HG03097 (cell line): ENCODE results near the gene DBX1.
"Not testable (repeated sequence)": the region's sequence is repeated elsewhere in the genome, so short reads cannot be mapped to it uniquely, and the experiment has no call there.

Experiments used
- ATAC-seq: cut with Tn5 transposase; IDR thresholded peaks from one replicate; pipeline ENCODE4 v1.9.1; 2021; ENCODE audit not compliant: unreplicated experiment, low FRiP score

The DBX1 gene

DNA sequence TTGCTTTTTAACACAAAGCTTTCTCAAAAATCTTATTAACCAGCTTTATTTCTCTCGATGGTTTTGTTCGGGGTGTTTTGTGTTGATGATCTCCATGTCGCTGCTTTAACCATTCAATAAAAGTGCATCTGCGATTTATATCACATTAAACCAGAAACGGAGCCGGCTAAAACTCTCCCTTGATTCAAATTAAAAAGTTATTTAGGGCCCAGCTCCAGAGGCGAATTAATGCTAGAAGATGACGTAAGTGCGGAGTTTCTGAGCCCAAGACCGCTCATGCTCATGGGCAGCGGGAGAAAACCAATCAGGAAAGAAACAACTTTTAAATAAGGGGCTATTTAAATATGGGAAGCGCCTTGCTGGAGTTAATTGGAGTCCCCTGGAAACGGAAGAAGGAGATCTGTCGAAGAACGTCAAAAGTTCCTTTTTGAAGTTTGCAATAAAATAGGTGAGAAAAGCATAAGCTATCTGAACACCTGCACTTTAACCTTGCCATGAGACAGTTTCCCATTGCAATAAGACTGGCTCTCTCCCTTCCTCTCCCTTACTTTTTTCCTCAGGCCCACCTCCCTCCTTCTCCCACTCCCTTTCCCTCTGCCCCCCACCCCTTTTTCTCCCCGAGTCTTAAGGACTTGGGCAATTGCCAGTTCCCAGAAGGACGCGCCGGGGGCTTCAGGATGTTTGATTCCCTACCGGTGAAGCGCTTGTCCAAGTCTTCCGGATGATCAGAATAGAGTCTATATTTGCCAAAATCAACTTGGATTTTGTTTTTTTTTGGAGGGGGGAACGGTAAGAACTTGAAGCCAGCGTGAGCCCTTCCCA lies 1.9 kb upstream of the DBX1 start:
- no peak for ATAC-seq

DNA sequence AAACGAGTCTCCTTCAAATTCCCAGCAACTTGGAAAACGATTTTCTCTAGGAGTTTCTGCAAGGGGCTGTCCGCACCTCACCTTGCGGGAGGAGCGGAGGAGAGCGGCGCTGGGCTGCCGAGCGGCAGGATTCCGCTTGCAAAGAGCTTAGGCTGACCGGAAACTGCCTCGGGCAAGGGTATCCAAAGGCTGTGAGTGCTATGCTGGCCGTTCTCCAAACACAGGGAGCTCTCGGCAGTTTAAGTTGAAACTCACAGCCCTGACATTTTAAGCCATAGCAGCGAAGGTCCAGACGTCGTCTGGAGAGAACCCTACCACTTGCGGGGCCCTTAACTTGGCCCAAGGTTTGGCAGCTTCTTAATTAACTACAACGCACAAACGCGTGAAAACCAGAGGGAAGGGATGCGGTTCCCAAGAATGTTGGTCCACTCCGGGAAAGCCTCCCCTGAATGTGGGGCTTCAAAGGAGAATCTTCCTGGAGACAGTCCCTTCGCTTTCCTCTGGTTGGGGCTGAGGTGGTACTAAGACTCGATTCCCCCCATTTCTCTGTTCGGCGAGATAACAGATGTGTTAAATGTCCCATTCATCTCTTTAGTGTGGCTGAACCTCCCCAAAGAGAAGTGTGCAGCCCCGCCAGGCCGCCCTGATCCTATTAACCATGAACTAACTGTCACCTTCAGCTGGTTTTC lies 1.1 kb upstream of the DBX1 start:
- no peak for ATAC-seq

DNA sequence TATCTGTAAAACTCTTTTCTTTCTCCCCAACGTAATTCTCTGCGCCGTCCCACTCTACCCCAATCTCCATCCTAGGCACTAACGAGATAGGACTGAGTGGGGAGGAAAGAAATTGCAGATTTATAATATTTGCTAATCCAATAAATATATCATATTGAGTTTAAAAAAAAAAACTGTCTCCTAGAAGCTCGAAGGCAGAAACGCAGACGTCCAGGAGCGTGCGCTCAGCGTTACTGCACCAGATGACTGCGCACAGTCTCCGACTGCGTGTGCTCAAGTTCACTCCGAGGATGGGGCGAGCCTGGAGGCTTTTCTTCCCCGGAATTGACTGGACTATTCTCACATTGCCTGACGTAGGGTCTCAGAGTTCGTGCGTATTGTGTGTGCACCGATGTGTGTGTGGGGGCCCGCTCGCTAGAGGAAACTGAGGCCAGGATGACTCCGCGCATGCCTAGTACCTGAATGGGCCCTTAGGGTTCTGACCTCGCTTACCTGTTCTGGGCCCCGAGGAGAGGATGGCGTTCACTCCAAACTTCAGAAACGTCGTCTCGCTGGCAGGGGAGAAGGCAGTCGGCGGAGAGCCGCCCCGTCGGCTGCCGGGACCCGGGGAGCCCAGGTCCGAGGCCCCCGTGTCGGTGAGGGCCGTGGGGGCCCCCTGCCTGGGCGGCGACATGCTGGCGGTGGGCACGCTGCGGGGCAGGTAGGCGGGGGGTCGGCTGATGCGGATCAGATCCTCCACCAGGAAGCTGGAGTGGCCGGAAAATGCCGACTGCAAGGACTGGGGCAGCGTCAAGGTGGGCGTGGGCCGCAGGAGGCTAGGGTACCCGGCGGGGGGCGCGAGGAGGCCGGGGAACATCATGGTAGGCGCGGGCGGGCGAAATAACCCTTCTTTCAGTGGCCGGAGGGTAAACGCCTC lies 551 bp downstream of the DBX1 start:
- ATAC-seq: no peak

DNA sequence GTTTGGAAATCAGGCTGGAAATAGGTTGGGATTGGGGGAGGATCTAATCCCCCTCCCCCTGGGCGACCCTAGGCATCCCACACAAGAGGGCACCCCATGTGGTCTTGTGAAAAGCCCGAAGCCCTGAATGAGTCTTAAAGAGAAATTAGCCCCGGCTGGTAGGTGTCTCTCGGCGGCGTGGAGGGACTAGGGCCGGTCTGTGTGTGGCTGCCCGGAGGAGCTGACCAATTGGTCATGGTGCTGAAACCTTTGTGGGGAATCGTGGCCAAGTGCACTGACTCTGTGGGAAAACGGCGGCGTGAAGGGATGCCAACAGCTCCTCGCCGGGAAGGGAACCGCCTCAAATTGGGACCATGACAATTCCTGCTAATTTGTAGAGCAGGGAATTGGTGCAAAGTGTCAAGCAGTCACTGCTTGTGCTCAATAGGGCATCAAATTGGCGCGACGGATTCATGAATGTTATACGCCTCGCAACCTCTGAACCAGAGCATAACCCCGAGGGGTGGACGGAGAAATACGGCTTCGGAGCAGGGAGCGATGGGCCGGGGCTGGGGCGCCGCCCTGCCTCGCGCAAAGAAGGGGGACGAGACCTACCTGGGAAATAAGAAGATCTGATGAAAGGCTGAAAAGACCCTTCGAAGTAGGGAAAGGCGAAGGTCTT lies 1.5 kb downstream of the DBX1 start:
- ATAC-seq: no peak

DNA sequence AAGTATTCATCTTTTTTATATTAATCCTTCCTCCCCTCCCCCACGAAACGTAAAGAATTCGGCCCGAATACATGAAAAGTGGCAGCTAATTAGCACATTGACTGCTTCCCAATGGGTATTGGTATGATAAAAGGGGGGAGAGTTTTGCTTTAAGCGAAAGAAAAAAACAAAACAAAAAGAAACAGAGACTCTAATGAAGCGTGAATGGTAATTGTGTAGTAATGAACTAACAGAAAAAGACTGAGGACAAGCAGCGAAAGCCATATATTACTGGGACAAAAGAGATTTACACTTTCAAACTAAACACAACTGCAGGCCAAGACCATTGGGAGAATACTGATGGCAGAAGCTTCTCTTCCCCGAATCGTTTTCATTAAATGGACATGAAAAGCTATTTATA lies 2.5 kb downstream of the DBX1 start:
- no peak for ATAC-seq

DNA sequence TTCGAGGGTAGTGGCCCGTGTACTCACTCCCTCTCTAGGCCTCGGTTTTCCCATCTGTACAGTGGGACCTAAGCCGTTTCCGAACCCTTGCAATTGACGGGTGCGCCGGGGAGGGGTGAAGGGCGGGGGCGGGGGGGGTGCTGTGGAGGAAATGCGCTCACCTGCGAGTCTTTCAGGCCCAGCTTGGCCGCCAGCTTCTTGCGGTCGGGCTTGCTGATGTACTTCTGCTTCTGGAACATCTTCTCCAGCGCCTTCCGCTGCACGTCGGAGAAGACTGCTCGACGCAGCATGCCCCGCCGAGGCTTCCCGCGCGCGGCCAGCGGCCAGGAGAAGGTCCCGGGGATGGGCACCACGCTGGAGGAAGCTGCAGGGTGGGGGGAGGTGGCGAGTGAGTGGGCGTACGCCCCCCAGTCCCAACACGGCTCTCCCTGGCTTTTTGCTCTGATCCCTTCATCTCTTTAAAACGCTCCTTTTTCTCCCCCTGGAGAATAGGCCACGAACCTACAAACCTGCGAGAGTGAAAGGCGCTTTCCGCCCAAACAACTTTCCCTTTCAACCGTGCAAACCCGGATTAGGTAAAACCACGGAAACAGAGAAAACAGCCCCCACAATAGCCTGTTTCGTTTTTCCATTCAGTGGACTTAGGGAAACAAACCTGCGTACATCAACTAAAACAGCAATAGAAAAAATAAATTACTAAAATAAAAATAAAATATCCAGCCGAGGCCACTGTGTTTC lies 3.2 kb downstream of the DBX1 start:
- no peak for ATAC-seq

DNA sequence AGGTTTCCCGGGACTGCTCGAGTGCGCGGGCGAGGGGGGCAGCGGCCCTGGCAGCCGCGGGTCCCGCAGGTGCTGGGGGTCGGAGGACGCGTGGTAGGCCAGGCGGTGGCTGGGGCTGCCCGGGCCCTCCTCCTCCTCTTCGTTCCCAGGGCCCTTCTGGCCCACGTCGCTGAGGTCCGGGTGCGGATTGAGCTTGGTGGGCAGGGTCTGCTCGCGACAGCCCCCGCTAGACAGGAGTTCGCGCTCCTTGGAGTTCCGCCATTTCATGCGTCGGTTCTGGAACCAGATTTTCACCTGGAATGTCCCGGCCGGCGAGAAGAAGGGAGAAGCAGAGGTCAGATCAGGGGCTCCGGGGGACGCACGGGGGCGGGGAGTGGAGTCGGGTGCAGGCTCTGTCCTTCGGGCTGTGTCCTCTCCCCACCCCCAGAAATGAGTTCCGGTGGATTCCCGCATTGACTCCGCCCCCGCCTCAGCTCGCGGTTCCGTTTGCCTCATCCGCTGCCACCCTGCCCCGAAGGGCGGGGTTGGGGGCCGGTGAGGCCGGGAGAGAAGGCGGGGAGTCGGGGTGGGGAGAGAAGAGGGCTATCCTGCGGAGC lies 3.9 kb downstream of the DBX1 start:
- no peak for ATAC-seq

DNA sequence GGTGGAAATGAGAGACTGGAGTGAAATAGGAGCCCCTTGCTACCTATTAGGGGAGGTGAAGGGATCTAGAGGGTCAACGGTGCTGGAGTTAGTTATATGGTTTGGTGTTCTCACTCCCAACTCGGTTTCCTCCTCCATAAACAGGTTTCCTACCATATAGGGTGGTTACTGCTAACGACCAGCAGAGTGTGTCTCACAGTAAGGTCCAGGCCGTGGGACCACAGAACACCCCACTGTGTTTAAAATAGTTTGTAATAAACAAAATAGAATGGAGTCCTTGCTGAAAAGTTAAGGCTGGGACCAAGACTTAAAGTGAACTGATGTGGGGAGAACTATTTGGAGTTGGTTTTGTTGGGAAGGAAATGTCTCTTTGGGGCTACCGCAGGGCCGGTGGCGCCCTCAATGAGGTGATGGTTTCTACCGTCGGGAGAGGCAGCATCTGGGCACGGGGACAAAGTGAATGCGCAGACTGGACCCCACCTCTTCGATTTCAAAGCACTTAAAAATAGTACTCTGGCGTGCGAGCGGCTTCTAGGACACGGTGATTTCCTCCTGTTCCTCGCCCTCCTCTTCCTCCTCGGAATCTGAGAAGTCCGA lies 4.5 kb downstream of the DBX1 start:
- no peak for ATAC-seq

DNA sequence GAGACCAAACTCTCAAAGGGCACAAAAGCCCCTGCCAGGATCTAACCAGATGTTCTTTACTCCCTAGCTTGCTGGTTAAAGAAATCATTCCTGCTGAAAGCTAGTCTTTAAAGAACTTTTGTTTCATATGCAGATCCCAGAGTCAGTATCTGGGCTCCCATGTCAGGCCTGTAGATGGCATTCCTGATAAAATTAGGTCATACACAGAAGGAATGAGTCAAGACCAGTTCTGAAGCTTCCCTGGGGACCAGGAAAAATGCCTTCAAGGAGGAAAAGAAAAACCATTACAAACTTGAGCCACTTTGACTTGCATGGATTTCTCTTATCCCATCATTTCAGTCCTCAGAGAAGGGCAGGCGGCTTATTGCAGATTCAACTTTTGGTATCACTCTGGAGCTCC lies 5.9 kb downstream of the DBX1 start:
- no peak for ATAC-seq

DNA sequence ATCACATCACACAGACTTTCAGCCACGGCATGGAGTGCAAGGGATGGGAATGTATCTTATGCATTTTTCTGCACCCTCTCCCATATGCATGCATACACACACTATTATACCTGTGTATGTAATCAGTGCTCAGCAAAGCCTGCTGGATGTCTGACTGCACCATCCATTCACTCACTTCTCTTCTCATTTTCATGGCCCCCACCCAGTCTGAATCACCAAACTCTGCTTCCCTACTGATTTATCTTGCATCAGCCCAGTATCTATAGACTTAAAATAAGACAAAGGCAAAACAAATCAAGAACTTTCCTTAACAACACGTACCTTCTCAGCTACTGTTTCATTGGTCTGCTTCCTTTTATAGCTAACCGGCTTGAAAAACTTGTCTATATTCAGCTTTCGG lies 21.6 kb downstream of the DBX1 start:
- no peak for ATAC-seq

DNA sequence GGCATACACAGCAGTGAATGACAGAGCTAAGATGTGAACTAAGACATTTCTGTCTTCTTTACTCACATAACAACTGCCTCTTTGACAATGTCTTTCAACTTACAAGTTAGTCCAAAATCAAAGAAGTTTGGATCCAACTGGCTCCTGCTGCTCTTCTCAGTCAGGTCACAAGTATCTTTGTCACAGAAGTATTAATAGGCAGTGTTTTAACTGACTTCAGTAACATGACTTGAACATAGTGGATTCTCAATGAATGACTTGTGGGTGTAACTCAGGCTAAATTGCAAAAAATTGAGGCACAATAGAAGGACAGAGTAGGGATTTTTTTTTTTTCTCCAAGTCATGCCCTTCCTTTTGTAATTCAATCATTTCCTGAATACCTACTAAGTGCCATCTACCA lies 22.6 kb downstream of the DBX1 start:
- ATAC-seq: no peak

DNA sequence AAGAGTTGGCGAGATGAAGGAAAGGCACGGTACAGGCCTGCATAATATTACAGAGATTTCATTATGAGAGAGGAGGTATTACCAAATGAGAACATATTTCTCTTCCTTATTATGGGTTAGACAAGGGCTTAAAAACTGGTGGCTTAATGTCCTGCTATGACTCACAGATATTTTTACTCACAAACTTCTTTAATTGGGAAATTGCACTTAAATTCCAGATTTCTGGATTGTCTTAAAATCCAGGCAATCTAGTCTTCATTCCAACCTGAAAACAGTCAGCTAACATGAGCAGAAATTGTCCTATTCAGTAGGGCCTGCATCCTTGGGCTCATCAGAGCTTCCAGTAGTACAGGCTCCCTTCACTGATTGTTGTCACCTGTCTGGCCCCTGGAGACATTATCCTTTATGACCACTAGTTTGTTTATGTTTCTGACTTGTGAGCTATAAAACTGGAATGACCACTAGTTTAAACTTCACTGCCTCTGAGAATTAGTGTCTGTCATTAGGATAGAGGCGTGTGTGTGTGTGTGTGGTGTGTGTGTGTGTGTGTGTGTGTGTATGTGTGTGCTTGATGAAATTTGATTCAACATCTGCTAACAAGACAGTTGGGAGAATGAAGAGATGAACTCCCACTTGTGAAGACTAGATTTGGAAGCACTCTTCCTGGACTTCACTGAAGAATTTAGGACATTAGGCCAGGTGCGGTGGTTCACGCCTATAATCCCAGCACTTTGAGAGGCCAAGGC lies 25.1 kb downstream of the DBX1 start:
- ATAC-seq: no peak

DNA sequence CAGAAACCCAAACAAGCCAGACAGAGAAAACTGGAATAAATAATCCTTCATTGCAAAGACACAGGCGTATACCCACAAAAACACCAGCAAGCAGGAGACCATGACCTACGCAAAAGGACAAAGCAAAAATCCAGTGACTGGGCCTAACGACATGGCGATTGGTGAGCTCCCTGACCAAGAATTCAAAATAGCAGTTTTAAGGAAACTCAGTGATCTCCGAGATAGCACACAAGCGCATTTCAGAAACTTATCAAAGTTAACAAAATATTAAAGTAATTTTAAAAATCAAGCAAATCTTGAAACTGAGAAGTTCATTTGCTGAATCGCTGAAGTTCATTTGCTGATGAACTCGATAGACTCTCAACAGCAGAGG lies 27.6 kb downstream of the DBX1 start:
- ATAC-seq: no peak

DNA sequence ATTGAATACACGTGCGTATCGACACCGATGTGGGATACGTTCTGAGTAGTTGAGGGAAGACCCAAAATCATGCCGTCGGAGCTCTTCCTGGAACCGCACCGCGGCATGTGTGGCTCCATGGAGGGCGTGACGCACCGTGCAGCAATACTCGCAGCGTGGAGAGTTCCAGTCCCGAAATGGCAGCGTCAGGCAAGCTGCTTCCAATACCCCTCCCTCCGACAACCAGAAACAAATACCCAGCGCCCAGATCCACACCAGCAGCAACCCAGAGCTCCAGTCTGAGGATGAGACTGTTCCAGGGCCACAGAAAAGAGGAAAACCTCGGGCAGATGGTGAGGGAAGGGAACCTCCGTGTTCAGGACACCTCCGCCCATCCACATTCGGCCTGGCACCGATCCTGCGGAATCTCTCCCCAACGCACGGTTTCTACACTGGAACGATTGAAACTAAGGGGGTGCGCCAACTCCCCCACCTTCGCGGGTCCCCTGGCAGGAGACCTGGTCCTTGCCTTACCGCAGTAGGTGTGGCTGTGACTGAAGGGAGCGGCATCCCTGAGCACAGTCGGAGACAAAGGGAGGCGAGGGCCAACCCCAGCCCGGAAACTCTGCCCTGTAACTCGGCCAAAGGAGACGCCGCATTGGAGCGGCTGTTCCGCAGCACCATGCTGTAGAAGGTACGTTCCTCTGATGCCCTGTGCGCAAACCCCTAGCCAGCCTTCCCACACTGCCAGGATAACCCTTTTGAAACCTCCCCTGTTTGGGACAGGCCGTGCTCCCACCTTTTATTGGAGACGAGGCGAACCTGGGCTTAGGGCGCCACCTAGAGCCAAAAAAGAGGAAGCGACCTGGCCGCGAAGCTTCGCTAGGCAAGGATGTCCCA lies 28.2 kb downstream of the DBX1 start:
- no peak for ATAC-seq

DNA sequence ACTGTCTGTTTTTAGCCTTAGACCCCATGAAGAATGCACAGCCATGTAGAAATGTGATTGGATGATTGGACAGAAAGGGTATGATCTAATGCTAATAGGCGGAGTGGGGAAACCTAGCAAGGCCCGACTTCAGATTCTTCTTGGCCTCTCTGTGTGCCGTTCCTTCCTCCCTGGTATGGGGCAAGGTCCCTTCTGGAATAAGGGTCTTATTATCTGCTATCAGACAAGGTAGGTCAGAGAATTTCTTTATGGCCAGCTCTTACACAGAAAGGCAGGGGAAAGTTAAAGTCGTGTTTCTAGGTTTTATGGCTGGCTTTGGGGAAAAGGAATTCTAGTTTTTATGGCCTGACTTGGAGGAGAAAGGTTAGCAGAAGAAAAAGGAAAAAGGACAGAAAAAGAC lies 30.6 kb downstream of the DBX1 start:
- ATAC-seq: no peak

DNA sequence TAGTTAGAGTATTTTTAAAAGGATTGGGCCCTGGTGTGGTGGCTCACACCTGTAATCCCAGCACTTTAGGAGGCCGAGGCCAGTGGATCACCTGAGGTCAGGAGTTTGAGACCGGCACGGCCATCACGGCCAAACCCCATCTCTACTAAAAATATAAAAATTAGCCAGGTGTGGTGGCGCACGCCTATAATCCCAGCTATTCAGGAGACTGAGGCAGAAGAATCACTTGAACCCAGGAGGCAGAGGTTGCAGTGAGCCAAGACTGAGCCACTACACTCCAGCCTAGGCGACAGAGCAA lies 31.8 kb downstream of the DBX1 start:
- ATAC-seq: not testable (repeated sequence)

DNA sequence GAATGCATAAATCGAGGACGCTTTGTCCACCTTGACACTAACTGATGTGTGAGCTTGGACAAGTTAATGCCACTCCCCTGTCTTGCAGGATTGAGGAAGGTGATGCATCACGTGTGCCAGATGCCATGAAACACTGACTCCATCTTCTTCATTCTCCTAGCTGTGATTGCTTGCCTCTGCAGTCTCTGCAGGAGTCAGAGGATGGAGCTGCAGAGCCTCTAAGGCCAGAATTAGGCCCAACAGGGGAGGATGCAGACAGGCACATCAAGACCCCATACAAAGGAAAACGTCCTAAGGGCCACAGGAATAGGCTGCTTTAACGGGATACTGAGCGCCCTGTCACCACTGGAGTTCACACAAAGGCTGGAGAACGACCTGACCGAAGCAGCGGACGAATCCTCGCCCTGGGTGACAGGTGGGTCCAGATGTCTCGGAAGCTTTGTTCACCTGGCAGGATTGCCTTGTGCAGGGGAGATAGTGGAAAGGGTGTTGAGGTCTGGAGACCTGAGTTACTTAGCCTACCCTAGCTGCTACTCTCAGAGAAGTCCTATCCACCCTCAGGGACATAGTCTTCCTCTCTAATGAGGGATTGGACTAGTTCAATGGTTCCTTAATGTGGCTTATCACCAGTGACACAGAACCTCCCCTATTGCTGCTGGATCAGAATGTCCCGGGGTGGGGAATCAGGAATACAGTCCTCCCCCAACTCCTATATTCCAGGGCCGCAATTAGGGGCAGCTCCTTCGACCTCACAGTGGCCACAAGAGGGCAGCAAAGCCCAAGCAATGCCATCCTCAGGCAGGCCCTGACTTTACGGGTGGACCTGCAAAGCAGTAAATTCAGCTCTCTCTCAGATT lies 32.4 kb downstream of the DBX1 start:
- ATAC-seq: no peak
